Adipocyte (in vitro differentiated cells): ENCODE data around the gene TNNC2.
A peak's percentile ranks its signal among the peaks of the same experiment; 100 is the strongest.

Experiments
- DNase-seq: peaks from one replicate; pipeline ENCODE4 v3.0.0-alpha.2; 2015; ENCODE audit warnings: low read depth
- H3K27me3 ChIP-seq: replicated peaks from 2 replicates; pipeline ENCODE4 v1.7.0; 2013; ENCODE audit warnings: mild to moderate bottlenecking, low read length, moderate library complexity; ENCODE audit not compliant: control insufficient read depth, insufficient read depth
- H3K36me3 ChIP-seq: 2 replicates; pipeline ENCODE4 v1.7.0; 2013; ENCODE audit warnings: low read length, mild to moderate bottlenecking, moderate library complexity; ENCODE audit not compliant: control insufficient read depth, insufficient read depth, severe bottlenecking
- H3K4me1 ChIP-seq: 2 replicates; pipeline ENCODE4 v1.7.0; 2013; ENCODE audit warnings: mild to moderate bottlenecking, low read length, moderate library complexity; ENCODE audit not compliant: control insufficient read depth, insufficient read depth
- H3K4me3 ChIP-seq: 2 replicates; pipeline ENCODE4 v1.7.0; 2013; ENCODE audit warnings: mild to moderate bottlenecking, low read length, moderate library complexity
- H3K9ac ChIP-seq: 2 replicates; pipeline ENCODE4 v1.7.0; 2013; ENCODE audit warnings: mild to moderate bottlenecking, low read length, moderate library complexity
- H3K9me3 ChIP-seq: 2 replicates; pipeline ENCODE4 v1.7.0; 2013; ENCODE audit warnings: mild to moderate bottlenecking, low read length, moderate library complexity; ENCODE audit not compliant: control insufficient read depth

Gene TNNC2

GRCh38 chr20:45860560-45861220, 33.6 kb upstream of the TNNC2 start:
- Histone ChIP-seq H3K36me3 (no peaks in the 10 kb centered on the region), H3K4me3 (no peak overlapping the region), H3K27me3 (no peaks in the 10 kb centered on the region), H3K4me1 (peaks cover 24% of the 10 kb centered on the region), H3K9ac (no peak overlapping the region), H3K9me3 (no peaks in the 10 kb centered on the region)
- DNase-seq = no peak

GRCh38 chr20:45859916-45860315, 32.8 kb upstream of the TNNC2 start:
- Histone ChIP-seq H3K27me3 (no peaks in the 10 kb centered on the region), H3K9ac (no peak overlapping the region), H3K4me1 (peaks cover 27% of the 10 kb centered on the region), H3K36me3 (no peaks in the 10 kb centered on the region), H3K4me3 (no peak overlapping the region), H3K9me3 (no peaks in the 10 kb centered on the region)
- DNase-seq = no peak

DNA sequence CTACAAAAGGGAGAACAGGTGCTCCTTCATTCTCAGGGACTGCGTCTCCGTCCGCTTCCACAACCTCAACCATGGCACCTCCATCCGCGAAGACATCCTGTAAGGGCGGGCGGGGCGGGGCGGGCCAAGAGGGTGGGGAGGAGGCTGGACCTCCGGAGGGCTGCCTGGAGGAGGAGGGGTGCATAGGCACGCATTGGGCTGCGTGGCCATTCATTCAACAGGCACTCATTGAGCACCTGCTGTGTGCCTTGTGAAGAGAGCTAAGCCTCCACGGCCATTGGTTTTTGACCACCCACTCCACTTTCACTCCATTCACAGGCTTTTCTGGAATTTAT, 30.7 kb upstream of the TNNC2 start:
- no peak for DNase-seq

GRCh38 chr20:45857114-45857881, 30.2 kb upstream of the TNNC2 start, which contains the start of the genes ACOT8 and ZSWIM3:
TSS of gene ACOT8 (minus strand) at chr20:45857392. CDS start at chr20:45857315, 77 bp downstream.
TSS of gene ZSWIM3 (plus strand) at chr20:45857614. CDS start at chr20:45857826, 212 bp downstream.
- H3K36me3 ChIP-seq = peaks cover 9% of the 10 kb centered on the region
- peak; percentile 100 for DNase-seq
- no peaks in the 10 kb centered on the region for H3K27me3 ChIP-seq
- H3K9ac ChIP-seq = peak within 1 kb of the TSS; percentile 93
- peaks cover 28% of the 10 kb centered on the region for H3K4me1 ChIP-seq
- H3K4me3 ChIP-seq = peak within 1 kb of the TSS; percentile 92
- H3K9me3 ChIP-seq = no peaks in the 10 kb centered on the region

More for the DNA sequence above, 30.7 kb upstream of the TNNC2 start:
- Histone ChIP-seq H3K36me3 (peaks cover 7% of the 10 kb centered on the region), H3K9ac (peak overlapping the region; percentile 93), H3K4me1 (peaks cover 28% of the 10 kb centered on the region), H3K4me3 (peak overlapping the region; percentile 92), H3K27me3 (no peaks in the 10 kb centered on the region), H3K9me3 (no peaks in the 10 kb centered on the region)

DNA sequence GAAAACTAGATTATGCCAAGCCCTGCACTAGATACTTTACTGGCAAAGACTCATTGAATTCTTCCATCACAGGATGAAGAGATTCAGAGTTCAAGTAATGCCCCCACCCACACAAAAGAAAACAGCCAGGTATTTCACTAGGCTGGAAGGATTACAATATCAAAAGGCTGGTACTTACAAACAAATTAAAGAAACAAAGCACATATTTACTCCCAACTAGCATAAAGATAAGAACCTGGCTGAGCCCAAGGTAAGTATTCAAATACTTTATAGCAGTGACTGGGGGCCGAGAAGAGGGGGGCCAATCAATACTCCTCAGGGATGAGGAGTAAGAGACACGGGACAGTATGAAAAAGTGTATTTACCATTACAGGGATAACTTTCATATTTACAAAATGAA, 26.4 kb upstream of the TNNC2 start:
- Histone ChIP-seq H3K27me3 (no peaks in the 10 kb centered on the region), H3K36me3 (peaks cover 27% of the 10 kb centered on the region), H3K9me3 (no peaks in the 10 kb centered on the region), H3K4me3 (no peak overlapping the region), H3K4me1 (peaks cover 21% of the 10 kb centered on the region), H3K9ac (no peak overlapping the region)
- no peak for DNase-seq

GRCh38 chr20:45852326-45852725, 25.2 kb upstream of the TNNC2 start:
- peaks cover 15% of the 10 kb centered on the region for H3K4me1 ChIP-seq
- H3K36me3 ChIP-seq = peaks cover 33% of the 10 kb centered on the region
- H3K9me3 ChIP-seq = no peaks in the 10 kb centered on the region
- no peaks in the 10 kb centered on the region for H3K27me3 ChIP-seq
- no peak overlapping the region for H3K9ac ChIP-seq
- H3K4me3 ChIP-seq = no peak overlapping the region
- DNase-seq = no peak

GRCh38 chr20:45851501-45851900, 24.4 kb upstream of the TNNC2 start:
- H3K4me1 ChIP-seq = peaks cover 13% of the 10 kb centered on the region
- H3K9me3 ChIP-seq = no peaks in the 10 kb centered on the region
- no peak for DNase-seq
- H3K4me3 ChIP-seq = no peak overlapping the region
- no peaks in the 10 kb centered on the region for H3K27me3 ChIP-seq
- H3K9ac ChIP-seq = no peak overlapping the region
- peaks cover 40% of the 10 kb centered on the region for H3K36me3 ChIP-seq

- H3K9me3 ChIP-seq = no peaks in the 10 kb centered on the region
- peaks cover 45% of the 10 kb centered on the region for H3K36me3 ChIP-seq
- H3K9ac ChIP-seq = no peak overlapping the region
- no peak overlapping the region for H3K4me3 ChIP-seq
- no peak for DNase-seq
- H3K27me3 ChIP-seq = no peaks in the 10 kb centered on the region
- H3K4me1 ChIP-seq = peaks cover 7% of the 10 kb centered on the region
These were observed 23.8 kb upstream of the TNNC2 start for GRCh38 chr20:45850926-45851325.

GRCh38 chr20:45850238-45850637, 23.1 kb upstream of the TNNC2 start:
- Histone ChIP-seq H3K36me3 (peaks cover 45% of the 10 kb centered on the region), H3K27me3 (no peaks in the 10 kb centered on the region), H3K9me3 (no peaks in the 10 kb centered on the region), H3K4me3 (no peak overlapping the region), H3K4me1 (peaks cover 3% of the 10 kb centered on the region), H3K9ac (no peak overlapping the region)
- no peak for DNase-seq

DNA sequence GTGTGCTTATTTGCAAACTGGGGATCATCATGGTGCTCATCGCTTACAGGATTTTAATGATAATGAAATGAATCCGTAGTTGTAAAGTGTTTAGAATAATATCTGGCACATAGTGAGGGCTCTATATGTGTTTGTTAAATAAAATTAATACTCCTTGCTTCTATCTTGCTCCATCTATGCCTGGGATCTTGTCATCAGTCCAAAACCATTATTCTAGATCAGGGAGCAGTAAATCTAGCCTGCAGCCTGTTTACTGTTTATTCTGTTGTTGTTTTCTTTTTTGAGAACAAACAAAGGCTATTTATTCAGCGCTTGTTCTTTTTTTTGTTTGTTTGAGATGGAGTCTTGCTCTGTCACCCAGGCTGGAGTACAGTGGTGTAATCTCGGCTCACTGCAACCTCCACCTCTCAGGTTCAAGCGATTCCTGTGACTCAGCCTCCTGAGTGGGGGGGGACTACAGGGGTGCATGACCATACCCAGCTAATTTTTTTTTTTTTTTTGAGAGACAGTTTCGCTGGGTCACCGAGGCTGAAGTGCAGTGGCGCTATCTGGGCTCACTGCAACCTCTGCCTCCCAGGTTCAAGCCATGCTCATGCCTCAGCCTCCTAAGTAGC, 22.0 kb upstream of the TNNC2 start:
- H3K4me1 ChIP-seq = no peaks in the 10 kb centered on the region
- H3K9ac ChIP-seq = no peak overlapping the region
- no peaks in the 10 kb centered on the region for H3K9me3 ChIP-seq
- no peaks in the 10 kb centered on the region for H3K27me3 ChIP-seq
- no peak for DNase-seq
- H3K36me3 ChIP-seq = peaks cover 54% of the 10 kb centered on the region
- H3K4me3 ChIP-seq = no peak overlapping the region

GRCh38 chr20:45848421-45848820, 21.3 kb upstream of the TNNC2 start:
- peaks cover 59% of the 10 kb centered on the region for H3K36me3 ChIP-seq

More at GRCh38 chr20:45848421-45848820, 21.3 kb upstream of the TNNC2 start:
- H3K4me3 ChIP-seq = no peak overlapping the region
- H3K4me1 ChIP-seq = peaks cover 2% of the 10 kb centered on the region
- no peaks in the 10 kb centered on the region for H3K27me3 ChIP-seq
- H3K9ac ChIP-seq = no peak overlapping the region
- no peak for DNase-seq
- H3K9me3 ChIP-seq = no peaks in the 10 kb centered on the region
